H9 (cell line): ENCODE data around the gene TMEM86B. TPM values are rescaled to one million over a fixed set of nuclear protein-coding genes. Genes with fewer than 3 reads are reported as not detected.

Experiments
- DNase-seq: peaks from one replicate; pipeline ENCODE4 v3.0.0-alpha.2; 2017
- H2AFZ ChIP-seq: one replicate; pipeline ENCODE4 v1.6.1; 2013; ENCODE audit warnings: mild to moderate bottlenecking, low read length, control low read depth, moderate library complexity
- H2AK5ac ChIP-seq: 2 replicates; pipeline ENCODE4 v1.6.1; 2013; ENCODE audit warnings: low read length, control low read depth, mixed read lengths; ENCODE audit not compliant: insufficient read length
- H2BK120ac ChIP-seq: one replicate; pipeline ENCODE4 v1.6.1; 2013; ENCODE audit warnings: low read depth, mild to moderate bottlenecking, low read length, control low read depth, inconsistent platforms; ENCODE audit not compliant: poor library complexity, severe bottlenecking
- H2BK12ac ChIP-seq: 2 replicates; pipeline ENCODE4 v1.6.1; 2013; ENCODE audit warnings: low read length, control low read depth, mixed read lengths, low read depth; ENCODE audit not compliant: insufficient read length
- H2BK15ac ChIP-seq: 2 replicates; pipeline ENCODE4 v1.6.1; 2013; ENCODE audit warnings: low read depth, low read length, control low read depth
- H2BK20ac ChIP-seq: one replicate; pipeline ENCODE4 v1.6.1; 2013; ENCODE audit warnings: low read depth, mild to moderate bottlenecking, low read length, control low read depth, inconsistent platforms; ENCODE audit not compliant: poor library complexity, severe bottlenecking
- H2BK5ac ChIP-seq: 2 replicates; pipeline ENCODE4 v1.6.1; 2013; ENCODE audit warnings: low read length, control low read depth, mixed read lengths; ENCODE audit not compliant: insufficient read length
- H3K14ac ChIP-seq: 2 replicates; pipeline ENCODE4 v1.6.1; 2013; ENCODE audit warnings: low read length, control low read depth; ENCODE audit not compliant: insufficient read depth
- H3K18ac ChIP-seq: 2 replicates; pipeline ENCODE4 v1.6.1; 2013; ENCODE audit warnings: low read depth, mild to moderate bottlenecking, mixed read lengths, low read length, control low read depth; ENCODE audit not compliant: insufficient read length
- H3K23ac ChIP-seq: 2 replicates; pipeline ENCODE4 v1.6.1; 2013; ENCODE audit warnings: low read length, control low read depth, mixed read lengths, low read depth; ENCODE audit not compliant: insufficient read length
- H3K23me2 ChIP-seq: 2 replicates; pipeline ENCODE4 v1.6.1; 2013; ENCODE audit warnings: low read depth, mild to moderate bottlenecking, mixed read lengths, low read length, control low read depth; ENCODE audit not compliant: insufficient read length, poor library complexity, severe bottlenecking
- H3K27ac ChIP-seq: 2 replicates; pipeline ENCODE4 v1.5.1; 2013; ENCODE audit warnings: low read length, control low read depth, mixed read lengths, low read depth; ENCODE audit not compliant: insufficient read length
- H3K27me3 ChIP-seq: 2 replicates; pipeline ENCODE4 v1.6.1; 2013; ENCODE audit warnings: low read length, control low read depth, inconsistent platforms; ENCODE audit not compliant: insufficient read depth
- H3K4ac ChIP-seq: 2 replicates; pipeline ENCODE4 v1.6.1; 2013; ENCODE audit warnings: low read depth, mild to moderate bottlenecking, control low read depth, inconsistent platforms, low read length, moderate library complexity
- H3K4me1 ChIP-seq: 2 replicates; pipeline ENCODE4 v1.6.1; 2013; ENCODE audit warnings: low read length, control low read depth, inconsistent platforms; ENCODE audit not compliant: insufficient read depth
- H3K4me2 ChIP-seq: 2 replicates; pipeline ENCODE4 v1.6.1; 2013; ENCODE audit warnings: low read length, control low read depth, mixed read lengths; ENCODE audit not compliant: insufficient read length, insufficient read depth
- H3K56ac ChIP-seq: 2 replicates; pipeline ENCODE4 v1.6.1; 2013; ENCODE audit warnings: low read depth, mild to moderate bottlenecking, mixed read lengths, low read length, control low read depth; ENCODE audit not compliant: insufficient read length
- H3K79me1 ChIP-seq: 2 replicates; pipeline ENCODE4 v1.6.1; 2013; ENCODE audit warnings: low read depth, mild to moderate bottlenecking, moderate library complexity, low read length, control low read depth, inconsistent platforms; ENCODE audit not compliant: insufficient read depth, poor library complexity, severe bottlenecking
- H3K79me2 ChIP-seq: 2 replicates; pipeline ENCODE4 v1.6.1; 2013; ENCODE audit warnings: low read length, control low read depth, inconsistent platforms; ENCODE audit not compliant: insufficient read depth
- H3K9ac ChIP-seq: 2 replicates; pipeline ENCODE4 v1.6.1; 2013; ENCODE audit warnings: low read length, control low read depth, mixed read lengths; ENCODE audit not compliant: insufficient read length; ENCODE audit errors: extremely low read depth
- H3K9me3 ChIP-seq: one replicate; pipeline ENCODE4 v1.6.1; 2013; ENCODE audit warnings: low read depth, low read length, inconsistent platforms; ENCODE audit not compliant: control insufficient read depth
- H3T11ph ChIP-seq: one replicate; pipeline ENCODE4 v1.6.1; 2013; ENCODE audit warnings: mild to moderate bottlenecking, low read length, control low read depth, inconsistent platforms
- H4K20me1 ChIP-seq: one replicate; pipeline ENCODE4 v1.6.1; 2013; ENCODE audit not compliant: control insufficient read depth, insufficient read length, insufficient read depth
- H4K5ac ChIP-seq: 2 replicates; pipeline ENCODE4 v1.6.1; 2013; ENCODE audit warnings: low read depth, mild to moderate bottlenecking, mixed read lengths, low read length, control low read depth; ENCODE audit not compliant: insufficient read length
- H4K8ac ChIP-seq: replicated peaks from 2 replicates; pipeline ENCODE4 v1.6.1; 2013; ENCODE audit warnings: low read length, control low read depth, mixed read lengths, low read depth; ENCODE audit not compliant: insufficient read length
- H4K91ac ChIP-seq: 2 replicates; pipeline ENCODE4 v1.6.1; 2013; ENCODE audit warnings: low read depth, mild to moderate bottlenecking, moderate library complexity, mixed read lengths, low read length, control low read depth; ENCODE audit not compliant: insufficient read length
- H3K27ac Mint-ChIP-seq, 3 experiments: 2 replicates in 2 of 3; 3 replicates in 1 of 3; pipeline ENCODE4 v1.8.0; 2020 to 2021; ENCODE audit warnings: mixed read lengths in 3 of 3, mild to moderate bottlenecking in 1 of 3, moderate library complexity in 1 of 3
- H3K27me3 Mint-ChIP-seq: 2 replicates; pipeline ENCODE4 v1.8.0; 2021; ENCODE audit warnings: low read depth, mild to moderate bottlenecking, moderate library complexity, mixed read lengths
- H3K36me3 Mint-ChIP-seq, 3 experiments: 2 replicates in 2 of 3; 3 replicates in 1 of 3; pipeline ENCODE4 v1.8.0; 2020 to 2021; ENCODE audit warnings: low read depth in 3 of 3, mixed read lengths in 3 of 3; ENCODE audit not compliant: insufficient read depth in 1 of 3
- H3K4me1 Mint-ChIP-seq, 2 experiments: 2 replicates each; pipeline ENCODE4 v1.8.0; 2020; ENCODE audit warnings: mixed read lengths in 2 of 2
- H3K4me3 Mint-ChIP-seq, 2 experiments: 2 replicates in 1 of 2; 3 replicates in 1 of 2; pipeline ENCODE4 v1.8.0; 2020 to 2021; ENCODE audit warnings: mild to moderate bottlenecking in 2 of 2, mixed read lengths in 2 of 2, moderate library complexity in 1 of 2
- H3K9me3 Mint-ChIP-seq, 2 experiments: 2 replicates in 1 of 2; 3 replicates in 1 of 2; pipeline ENCODE4 v1.8.0; 2020; ENCODE audit warnings: mild to moderate bottlenecking in 2 of 2, mixed read lengths in 2 of 2, moderate library complexity in 1 of 2
- CTCF ChIP-seq: fragments of 200-600 bp; sonication (generic); conservative IDR thresholded peaks from 3 replicates; pipeline ENCODE4 v1.8.0; 2021; ENCODE audit warnings: antibody characterized with exemption, mild to moderate bottlenecking
- WGBS: extraction: QIAGEN DNeasy Blood & Tissue Kit; methylation state at CpG from one replicate; pipeline ENCODE4 v1.1.7; 2013; ENCODE audit warnings: missing lambda C conversion rate, low lambda C conversion rate, mixed read lengths; ENCODE audit not compliant: insufficient read length; ENCODE audit errors: extremely low coverage; 5-methylcytosine and 5-hydroxymethylcytosine counted together
- total RNA-seq: library from RNA; stranded (reverse); gene quantifications from 2 replicates; pipeline ENCODE4 v1.2.1, GENCODE V29; 2021

The TMEM86B gene
- total RNA-seq, 1 experiment from 2014 or later, result 4.5 TPM

- Histone ChIP-seq H3K9me3 (no peaks in the 10 kb centered on the region), H3K56ac (no peak overlapping the region), H4K8ac (no peak overlapping the region), H3K23me2 (no peaks in the 10 kb centered on the region), H4K5ac (no peak overlapping the region), H3K4me1 (no peaks in the 10 kb centered on the region), H3K79me1 (no peaks in the 10 kb centered on the region), H3K4ac (no peak overlapping the region), H2AK5ac (no peak overlapping the region), H2BK12ac (no peak overlapping the region), H3K27ac (no peak overlapping the region), H2BK5ac (no peak overlapping the region), H3K9ac (no peak overlapping the region), H3K18ac (no peak overlapping the region), H3K27me3 (no peaks in the 10 kb centered on the region), H3K4me2 (no peak overlapping the region), H2BK15ac (no peak overlapping the region), H3T11ph (no peak overlapping the region), H3K79me2 (no peaks in the 10 kb centered on the region), H4K20me1 (no peaks in the 10 kb centered on the region), H3K14ac (no peak overlapping the region), H2BK20ac (no peak overlapping the region), H3K23ac (no peak overlapping the region), H2BK120ac (no peak overlapping the region), H2AFZ (no peak overlapping the region), H4K91ac (no peak overlapping the region)
- no peaks in the 10 kb centered on the region for H3K9me3 Mint-ChIP-seq
- H3K36me3 Mint-ChIP-seq, result peaks cover 15 to 56% (median 53%) of the 10 kb centered on the region in 3 experiments; a peak in 6 of 7 replicates
- H3K27me3 Mint-ChIP-seq, result no peaks in the 10 kb centered on the region
- H3K4me3 Mint-ChIP-seq, result no peak overlapping the region
- no peak for DNase-seq
- no peaks in the 10 kb centered on the region for H3K4me1 Mint-ChIP-seq
- H3K27ac Mint-ChIP-seq, result no peak overlapping the region
- WGBS, result no CpG with 5 or more reads among the region's 30 CpGs
- no peak for TF ChIP-seq CTCF
These were observed 3.1 kb upstream of the TMEM86B start for GRCh38 chr19:55231391-55232285.
